HFFc6 (cell line): Measurements from ENCODE around the gene SIGLEC9. TPM values are rescaled to one million over a fixed set of nuclear protein-coding genes. Genes with fewer than 3 reads are reported as not detected.
A peak's percentile ranks its signal among the peaks of the same experiment; 100 is the strongest.

Experiments used
- DNase-seq: peaks from one replicate; pipeline ENCODE4 v3.0.0-alpha.2; 2018
- H3K27ac Mint-ChIP-seq: 2 replicates; pipeline ENCODE4 v1.8.0; 2020; ENCODE audit warnings: mild to moderate bottlenecking, mixed read lengths
- H3K27me3 Mint-ChIP-seq: 2 replicates; pipeline ENCODE4 v1.8.0; 2021; ENCODE audit warnings: mild to moderate bottlenecking, moderate library complexity, mixed read lengths; ENCODE audit not compliant: insufficient read depth
- H3K36me3 Mint-ChIP-seq: 2 replicates; pipeline ENCODE4 v1.8.0; 2021; ENCODE audit warnings: low read depth, mixed read lengths
- H3K4me1 Mint-ChIP-seq: 2 replicates; pipeline ENCODE4 v1.8.0; 2020; ENCODE audit warnings: low read depth, mixed read lengths
- H3K4me3 Mint-ChIP-seq: 2 replicates; pipeline ENCODE4 v1.8.0; 2020; ENCODE audit warnings: mild to moderate bottlenecking, moderate library complexity, mixed read lengths
- H3K9me3 Mint-ChIP-seq: 2 replicates; pipeline ENCODE4 v1.8.0; 2020; ENCODE audit warnings: mild to moderate bottlenecking, mixed read lengths
- CTCF ChIP-seq: fragments of 200-600 bp; sonication (generic); IDR thresholded peaks from 2 replicates; pipeline ENCODE4 v1.5.0; 2021; ENCODE audit warnings: antibody characterized with exemption, mild to moderate bottlenecking
- total RNA-seq, 6 experiments: library from RNA; stranded (reverse); fragmentation: NEBNext Ultra II Directional; extraction: Animal tissue kit (Norgen Biotek cat#: 25700); gene quantifications; 2 replicates in 1 of 6; 3 replicates in 5 of 6; pipeline ENCODE4 v1.2.3, GENCODE V29; 2021

Gene SIGLEC9
- total RNA-seq, 6 experiments from 2014 or later = not detected

GRCh38 chr19:51100601-51101000 lies 24.1 kb upstream of the SIGLEC9 start:
- Mint-ChIP-seq H3K27me3 (no peaks in the 10 kb centered on the region), H3K27ac (no peak overlapping the region), H3K9me3 (no peaks in the 10 kb centered on the region), H3K36me3 (peaks cover 16% of the 10 kb centered on the region), H3K4me3 (no peak overlapping the region), H3K4me1 (peaks cover 12% of the 10 kb centered on the region)
- no peak for TF ChIP-seq CTCF
- no peak for DNase-seq

GRCh38 chr19:51101171-51101865 lies 23.4 kb upstream of the SIGLEC9 start:
- H3K36me3 Mint-ChIP-seq = peaks cover 22% of the 10 kb centered on the region
- H3K9me3 Mint-ChIP-seq = no peaks in the 10 kb centered on the region
- no peak overlapping the region for H3K27ac Mint-ChIP-seq
- H3K4me1 Mint-ChIP-seq = peaks cover 12% of the 10 kb centered on the region
- no peak for DNase-seq
- TF ChIP-seq CTCF = no peak
- no peak overlapping the region for H3K4me3 Mint-ChIP-seq
- H3K27me3 Mint-ChIP-seq = no peaks in the 10 kb centered on the region

- no peaks in the 10 kb centered on the region for H3K27me3 Mint-ChIP-seq
- H3K4me3 Mint-ChIP-seq = no peak overlapping the region
- H3K36me3 Mint-ChIP-seq = peaks cover 16% of the 10 kb centered on the region
- no peak overlapping the region for H3K27ac Mint-ChIP-seq
- peaks cover 15% of the 10 kb centered on the region for H3K4me1 Mint-ChIP-seq
- no peak for TF ChIP-seq CTCF
- DNase-seq = no peak
- H3K9me3 Mint-ChIP-seq = no peaks in the 10 kb centered on the region
Observed at GRCh38 chr19:51102991-51103390, 21.7 kb upstream of the SIGLEC9 start.

- no peak for DNase-seq
- H3K4me3 Mint-ChIP-seq = no peak overlapping the region
- no peak overlapping the region for H3K27ac Mint-ChIP-seq
- no peaks in the 10 kb centered on the region for H3K9me3 Mint-ChIP-seq
- peaks cover 15% of the 10 kb centered on the region for H3K4me1 Mint-ChIP-seq
- no peaks in the 10 kb centered on the region for H3K27me3 Mint-ChIP-seq
- no peak for TF ChIP-seq CTCF
- H3K36me3 Mint-ChIP-seq = peaks cover 16% of the 10 kb centered on the region
Observed at GRCh38 chr19:51103926-51104341, 20.8 kb upstream of the SIGLEC9 start.

GRCh38 chr19:51107406-51108065 lies 17.2 kb upstream of the SIGLEC9 start:
- peaks cover 16% of the 10 kb centered on the region for H3K36me3 Mint-ChIP-seq
- peak overlapping the region; percentile 98 for H3K4me3 Mint-ChIP-seq
- peaks cover 4% of the 10 kb centered on the region for H3K27me3 Mint-ChIP-seq
- no peak; the same call in 1 of the 2 replicates for TF ChIP-seq CTCF
- DNase-seq = peak; percentile 26
- peaks cover 11% of the 10 kb centered on the region for H3K4me1 Mint-ChIP-seq
- H3K9me3 Mint-ChIP-seq = no peaks in the 10 kb centered on the region
- H3K27ac Mint-ChIP-seq = peak overlapping the region; percentile 93
